OCI-LY7 (cell line): ENCODE data around the gene AGTR1. TPM values are rescaled to one million over a fixed set of nuclear protein-coding genes. Genes with fewer than 3 reads are reported as not detected.

ENCODE experiments used
- BruUV-seq: library from RNA; stranded (reverse); fragments of 400-500 nt; replicated peaks from 2 replicates; lab custom pipeline; 2021; lab: Mats Ljungman, UMichigan
- CTCF ChIA-PET: fragments of 300-600 bp; sonication (Branson Sonifier 250); formaldehyde crosslinking; loops from one replicate; lab custom pipeline; 2022; ENCODE audit warnings: antibody characterized with exemption; ENCODE audit not compliant: unreplicated experiment; lab: Charles Lee
- POLR2A ChIA-PET: fragments of 300-600 bp; sonication (Branson Sonifier 250); formaldehyde crosslinking; loops from one replicate; lab custom pipeline; 2022; ENCODE audit warnings: antibody characterized with exemption; lab: Charles Lee
- DNase-seq: peaks from one replicate; pipeline ENCODE4 v3.0.0-alpha.2; 2015; ENCODE audit warnings: low spot score
- H2AFZ ChIP-seq: fragments of 200-600 bp; sonication (generic), shearing (Covaris generic); 2 replicates; pipeline ENCODE4 v1.6.1; 2014; ENCODE audit warnings: mild to moderate bottlenecking, antibody characterized with exemption, low read length, moderate library complexity
- H3K27ac ChIP-seq: fragments of 200-600 bp; sonication (generic); 2 replicates; pipeline ENCODE4 v1.5.1; 2014; ENCODE audit warnings: mixed run types, low read depth, mild to moderate bottlenecking, moderate library complexity, low read length, inconsistent platforms; ENCODE audit not compliant: poor library complexity, severe bottlenecking
- H3K36me3 ChIP-seq: fragments of 200-600 bp; sonication (generic); 2 replicates; pipeline ENCODE4 v1.6.1; 2014; ENCODE audit warnings: mild to moderate bottlenecking, antibody characterized with exemption, low read length, moderate library complexity, mixed read lengths; ENCODE audit not compliant: insufficient read depth
- H3K4me1 ChIP-seq: fragments of 200-600 bp; sonication (generic); 2 replicates; pipeline ENCODE4 v1.5.1; 2014; ENCODE audit warnings: mild to moderate bottlenecking, low read length; ENCODE audit not compliant: insufficient read depth, poor library complexity, severe bottlenecking
- H3K4me2 ChIP-seq: fragments of 200-600 bp; sonication (generic); 2 replicates; pipeline ENCODE4 v1.6.1; 2014; ENCODE audit warnings: mild to moderate bottlenecking, low read length
- H3K4me3 ChIP-seq: fragments of 200-600 bp; sonication (generic); 2 replicates; pipeline ENCODE4 v1.5.1; 2014; ENCODE audit warnings: mild to moderate bottlenecking, low read depth, low read length; ENCODE audit not compliant: poor library complexity, severe bottlenecking
- H3K79me2 ChIP-seq: fragments of 200-600 bp; sonication (generic); 2 replicates; pipeline ENCODE4 v1.6.1; 2016; ENCODE audit warnings: low read depth, mild to moderate bottlenecking, low read length, moderate library complexity, mixed read lengths; ENCODE audit not compliant: insufficient read depth
- H3K9me2 ChIP-seq: fragments of 200-600 bp; sonication (generic); 2 replicates; pipeline ENCODE4 v1.6.1; 2016; ENCODE audit warnings: mild to moderate bottlenecking, low read length, mixed read lengths; ENCODE audit not compliant: insufficient read depth
- H3K9me3 ChIP-seq: fragments of 200-600 bp; sonication (generic); 2 replicates; pipeline ENCODE4 v1.6.1; 2014; ENCODE audit warnings: mild to moderate bottlenecking, mixed run types, low read length, mixed read lengths
- H4K20me1 ChIP-seq: fragments of 200-600 bp; sonication (generic); 2 replicates; pipeline ENCODE4 v1.6.1; 2014; ENCODE audit warnings: mild to moderate bottlenecking, antibody characterized with exemption, low read length, moderate library complexity, mixed read lengths; ENCODE audit not compliant: insufficient read depth
- CTCF ChIP-seq: fragments of 200-600 bp; sonication (generic); conservative IDR thresholded peaks from 2 replicates; pipeline ENCODE4 v1.5.1; 2014; ENCODE audit warnings: mild to moderate bottlenecking, antibody characterized with exemption, low read length, moderate library complexity, mixed read lengths
- EZH2phosphoT487 ChIP-seq: fragments of 200-600 bp; sonication (generic); IDR thresholded peaks from 2 replicates; pipeline ENCODE4 v1.6.1; 2018; ENCODE audit warnings: low read depth, borderline replicate concordance, mild to moderate bottlenecking, mixed run types, antibody characterized with exemption, low read length, moderate library complexity, mixed read lengths
- intact Hi-C: fragments of 100-400 bp; cut with micrococcal nuclease; formaldehyde crosslinking; loops from one replicate; pipeline ENCODE4 v1.10.0; 2022; ENCODE audit not compliant: unreplicated experiment
- total RNA-seq, 2 experiments: library from RNA; depleted of rRNA in 1 of 2; stranded (reverse); fragments of >200 nt in 1 of 2; shearing (Covaris generic) in 1 of 2; gene quantifications; 2 replicates each; pipeline ENCODE4 v1.2.3, GENCODE V29; 2014 to 2022

AGTR1 gene
- total RNA-seq, 2 experiments from 2014 or later: not detected

- Histone ChIP-seq H4K20me1 (no peaks in the 10 kb centered on the region), H3K79me2 (no peaks in the 10 kb centered on the region), H3K27ac (no peak overlapping the region), H2AFZ (no peak overlapping the region), H3K9me2 (no peaks in the 10 kb centered on the region), H3K4me2 (no peak overlapping the region), H3K4me1 (no peaks in the 10 kb centered on the region), H3K9me3 (no peaks in the 10 kb centered on the region), H3K36me3 (no peaks in the 10 kb centered on the region), H3K4me3 (no peak overlapping the region)
- DNase-seq: no peak
- no TSS peak for BruUV-seq
- POLR2A ChIA-PET: interaction anchor here (0.8 to 1.3 kb wide), 2 partner anchors 9 to 12 kb away, joined by 3 to 4 read pairs; no protein-coding TSS in a partner anchor
- TF ChIP-seq EZH2phosphoT487 (no peak), CTCF (no peak)
- intact Hi-C loops: no loop called here
- CTCF ChIA-PET: no interaction called here
Measured at GRCh38 chr3:148789146-148789545, 91.4 kb downstream of the AGTR1 start.

- POLR2A ChIA-PET: no interaction called here
- Histone ChIP-seq H3K9me2 (no peaks in the 10 kb centered on the region), H3K4me3 (no peak overlapping the region), H2AFZ (no peak overlapping the region), H3K9me3 (no peaks in the 10 kb centered on the region), H3K4me1 (no peaks in the 10 kb centered on the region), H3K36me3 (no peaks in the 10 kb centered on the region), H3K27ac (no peak overlapping the region), H3K79me2 (no peaks in the 10 kb centered on the region), H4K20me1 (no peaks in the 10 kb centered on the region), H3K4me2 (no peak overlapping the region)
- no peak for DNase-seq
- TF ChIP-seq EZH2phosphoT487 (no peak), CTCF (no peak)
- intact Hi-C loops: no loop called here
- CTCF ChIA-PET: no interaction called here
- BruUV-seq: no TSS peak
Measured at GRCh38 chr3:148789906-148790305, 92.2 kb downstream of the AGTR1 start.

DNA sequence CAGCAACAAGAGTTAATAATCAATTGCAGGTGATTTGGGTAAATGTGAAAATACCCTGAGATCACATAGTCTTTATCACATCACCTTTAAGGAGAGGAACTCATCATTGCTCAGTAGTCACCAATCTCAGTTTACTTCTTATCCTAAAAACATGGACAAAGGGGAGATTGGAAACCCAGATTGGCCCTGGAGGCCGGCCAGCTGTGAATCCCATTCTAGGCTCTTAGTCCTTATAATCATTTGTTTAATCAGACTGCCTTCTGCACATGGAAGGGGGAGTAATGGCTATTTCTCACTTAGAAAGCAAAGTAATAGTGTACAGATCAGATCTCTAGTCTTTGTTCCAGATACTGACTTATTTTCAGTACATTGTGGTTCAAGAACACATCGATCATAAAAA is 92.7 kb downstream of the AGTR1 start:
- no peaks in the 10 kb centered on the region for H3K9me3 ChIP-seq
- ChIA-PET CTCF (interaction anchor here (0.6 kb wide), 1 partner anchor 986 kb away, joined by 3 read pairs; no protein-coding TSS in a partner anchor), POLR2A (no interaction called here)
- no peaks in the 10 kb centered on the region for H4K20me1 ChIP-seq
- no peak overlapping the region for H3K4me3 ChIP-seq
- intact Hi-C loops: no loop called here
- no peaks in the 10 kb centered on the region for H3K4me1 ChIP-seq
- H3K79me2 ChIP-seq: no peaks in the 10 kb centered on the region
- no peak for DNase-seq
- H2AFZ ChIP-seq: no peak overlapping the region
- H3K27ac ChIP-seq: no peak overlapping the region
- no peak overlapping the region for H3K4me2 ChIP-seq
- no peaks in the 10 kb centered on the region for H3K36me3 ChIP-seq
- BruUV-seq: no TSS peak
- TF ChIP-seq CTCF (no peak), EZH2phosphoT487 (no peak)
- no peaks in the 10 kb centered on the region for H3K9me2 ChIP-seq
